MM.1S (cell line): ENCODE data around the gene PSTPIP2.

ENCODE experiments used
- DNase-seq: peaks from one replicate; pipeline ENCODE4 v3.0.0-alpha.2; 2015
- H2AFZ ChIP-seq: fragments of 300-600 bp; sonication (generic); 2 replicates; pipeline ENCODE4 v1.6.0; 2016; ENCODE audit warnings: antibody characterized with exemption, low read length
- H3F3A ChIP-seq: fragments of 300-600 bp; sonication (generic); 2 replicates; pipeline ENCODE4 v1.6.1; 2016; ENCODE audit warnings: mild to moderate bottlenecking, antibody characterized with exemption, low read length, moderate library complexity, mixed read lengths; ENCODE audit not compliant: insufficient read depth
- H3K27ac ChIP-seq: fragments of 300-600 bp; sonication (generic); 2 replicates; pipeline ENCODE4 v1.5.1; 2016; ENCODE audit warnings: mild to moderate bottlenecking, low read length
- H3K27me3 ChIP-seq: fragments of 300-600 bp; sonication (generic); replicated peaks from 2 replicates; pipeline ENCODE4 v1.6.0; 2016; ENCODE audit warnings: low read length; ENCODE audit not compliant: insufficient read depth
- H3K36me3 ChIP-seq: fragments of 300-600 bp; sonication (generic); replicated peaks from 2 replicates; pipeline ENCODE4 v1.6.1; 2016; ENCODE audit warnings: mild to moderate bottlenecking, low read length, mixed read lengths; ENCODE audit not compliant: insufficient read depth
- H3K4me1 ChIP-seq: fragments of 300-600 bp; sonication (generic); 2 replicates; pipeline ENCODE4 v1.6.1; 2016; ENCODE audit warnings: low read length, mixed read lengths
- H3K4me2 ChIP-seq: fragments of 300-600 bp; sonication (generic); 2 replicates; pipeline ENCODE4 v1.6.0; 2016; ENCODE audit warnings: low read depth, low read length
- H3K4me3 ChIP-seq: fragments of 300-600 bp; sonication (generic); 2 replicates; pipeline ENCODE4 v1.5.1; 2016; ENCODE audit warnings: low read length, mixed read lengths
- H3K79me2 ChIP-seq: fragments of 300-600 bp; sonication (generic); 2 replicates; pipeline ENCODE4 v1.6.1; 2016; ENCODE audit warnings: mixed run types, low read length, mixed read lengths
- H3K9ac ChIP-seq: fragments of 300-600 bp; sonication (generic); 2 replicates; pipeline ENCODE4 v1.6.1; 2016; ENCODE audit warnings: low read length, mixed read lengths
- H3K9me2 ChIP-seq: fragments of 300-600 bp; sonication (generic); replicated peaks from 2 replicates; pipeline ENCODE4 v1.6.1; 2016; ENCODE audit warnings: mild to moderate bottlenecking, low read length, mixed read lengths; ENCODE audit not compliant: insufficient read depth
- H3K9me3 ChIP-seq: fragments of 300-600 bp; sonication (generic); replicated peaks from 2 replicates; pipeline ENCODE4 v1.6.1; 2016; ENCODE audit warnings: mild to moderate bottlenecking, low read length, mixed read lengths; ENCODE audit not compliant: insufficient read depth
- H4K20me1 ChIP-seq: fragments of 300-600 bp; sonication (generic); 2 replicates; pipeline ENCODE4 v1.6.1; 2016; ENCODE audit warnings: mild to moderate bottlenecking, low read length, moderate library complexity, mixed read lengths; ENCODE audit not compliant: insufficient read depth
- CTCF ChIP-seq: fragments of 300-600 bp; sonication (generic); IDR thresholded peaks from 2 replicates; pipeline ENCODE4 v1.5.1; 2016; ENCODE audit warnings: antibody characterized with exemption, low read length, mixed read lengths
- EZH2 ChIP-seq: fragments of 300-600 bp; sonication (generic); optimal IDR thresholded peaks from 2 replicates; pipeline ENCODE3; 2017; ENCODE audit warnings: low read depth, mild to moderate bottlenecking, antibody characterized with exemption, low read length, mixed read lengths
- EZH2phosphoT487 ChIP-seq: fragments of 300-600 bp; sonication (generic); IDR thresholded peaks from 2 replicates; pipeline ENCODE4 v1.6.1; 2018; ENCODE audit warnings: antibody characterized with exemption, low read length

Gene PSTPIP2

GRCh38 chr18:45938488-45938935, 133.5 kb downstream of the PSTPIP2 start:
- Histone ChIP-seq H3K4me2 (no peak overlapping the region), H3K4me1 (peaks cover 21% of the 10 kb centered on the region), H3K9me3 (no peaks in the 10 kb centered on the region), H4K20me1 (no peaks in the 10 kb centered on the region), H3K79me2 (no peaks in the 10 kb centered on the region), H3K27me3 (no peaks in the 10 kb centered on the region), H2AFZ (no peak overlapping the region), H3K36me3 (0 out of 2 replicates have a peak, but pooled peaks cover 6% of the 10 kb centered on the region), H3K9ac (no peak overlapping the region), H3F3A (peaks cover 14% of the 10 kb centered on the region; the same call in 1 of the 2 replicates), H3K27ac (no peak overlapping the region), H3K4me3 (no peak overlapping the region), H3K9me2 (no peaks in the 10 kb centered on the region)
- TF ChIP-seq CTCF (no peak), EZH2 (no peak), EZH2phosphoT487 (no peak)
- DNase-seq, result no peak

- no peak overlapping the region for H2AFZ ChIP-seq
- no peak overlapping the region for H3K4me2 ChIP-seq
- no peaks in the 10 kb centered on the region for H3K27me3 ChIP-seq
- H3K27ac ChIP-seq, result no peak overlapping the region
- H3F3A ChIP-seq, result peaks cover 5% of the 10 kb centered on the region; the same call in 1 of the 2 replicates
- no peaks in the 10 kb centered on the region for H3K9me2 ChIP-seq
- H3K79me2 ChIP-seq, result no peaks in the 10 kb centered on the region
- TF ChIP-seq EZH2 (no peak), EZH2phosphoT487 (no peak), CTCF (no peak)
- no peak overlapping the region for H3K4me3 ChIP-seq
- no peak overlapping the region for H3K9ac ChIP-seq
- H3K4me1 ChIP-seq, result peaks cover 12% of the 10 kb centered on the region
- no peaks in the 10 kb centered on the region; the same call in none of the 2 replicates for H3K36me3 ChIP-seq
- H4K20me1 ChIP-seq, result no peaks in the 10 kb centered on the region
- no peak for DNase-seq
- no peaks in the 10 kb centered on the region for H3K9me3 ChIP-seq
Observed at GRCh38 chr18:45935591-45936335, 136.3 kb downstream of the PSTPIP2 start.
